Testis (tissue), 5 donors: ENCODE data around the gene NMBR. TPM values are rescaled to one million over a fixed set of nuclear protein-coding genes. Genes with fewer than 3 reads are reported as not detected.

Source experiments
- DNase-seq: peaks from one replicate; pipeline ENCODE4 v3.0.0-alpha.2; 2019
- H3K27ac ChIP-seq, 2 donors: fragments of 200-600 bp; sonication (generic); one replicate each; pipeline ENCODE4 v1.5.1; 2019
- H3K27me3 ChIP-seq: fragments of 200-600 bp; sonication (generic); one replicate; pipeline ENCODE4 v1.5.1; 2019
- H3K36me3 ChIP-seq: fragments of 200-600 bp; sonication (generic); one replicate; pipeline ENCODE4 v1.5.1; 2017; ENCODE audit warnings: low read depth; ENCODE audit errors: missing control alignments
- H3K4me1 ChIP-seq: fragments of 200-600 bp; sonication (generic); one replicate; pipeline ENCODE4 v1.5.1; 2019
- H3K4me3 ChIP-seq, 2 donors: fragments of 200-600 bp; sonication (generic); one replicate each; pipeline ENCODE4 v1.5.1; 2017 to 2019
- H3K9me3 ChIP-seq: fragments of 200-600 bp; sonication (generic); one replicate; pipeline ENCODE4 v1.5.1; 2017
- CTCF ChIP-seq, 3 experiments: fragments of 450-650 bp in 2 of 3; fragments of 200-600 bp in 1 of 3; sonication (generic) in 1 of 3; IDR thresholded peaks; one replicate each; pipeline ENCODE4 v1.5.1; 2016 to 2019; ENCODE audit warnings: antibody characterized with exemption in 3 of 3, mild to moderate bottlenecking in 2 of 3, moderate library complexity in 1 of 3
- POLR2A ChIP-seq: fragments of 450-650 bp; IDR thresholded peaks from one replicate; pipeline ENCODE4 v1.6.1; 2017; ENCODE audit warnings: antibody characterized with exemption, mild to moderate bottlenecking, moderate library complexity
- WGBS, 2 donors: methylation state at CpG; one replicate each; pipeline ENCODE4 v1.1.5; 2018; 5-methylcytosine and 5-hydroxymethylcytosine counted together
- intact Hi-C: fragments of 100-400 bp; cut with DNase I; formaldehyde crosslinking; loops from one replicate; pipeline ENCODE4 v1.15.1; 2023; ENCODE audit warnings: low total_unique reads
- long read RNA-seq, 2 donors: transcript quantifications; one replicate each; lab custom pipeline, GENCODE V29; 2026
- polyA plus RNA-seq: library from polyadenylated mRNA; stranded (reverse); fragments of 350-450 nt; fragmentation: Illumina TruSeq; extraction: RNeasy Lipid Tissue Mini Kit (QIAGEN cat#74804); gene quantifications from one replicate; pipeline ENCODE4 v1.2.3, GENCODE V29; 2014; ENCODE audit warnings: low read depth, low replicate concordance; ENCODE audit not compliant: insufficient read depth
- total RNA-seq, 2 donors: library from RNA; depleted of rRNA; stranded (reverse); fragments of >200 nt; gene quantifications; one replicate each; pipeline ENCODE4 v1.2.3, GENCODE V29; 2016

The NMBR gene
- total RNA-seq (1 to 10 TPM; 1.6 to 2.2 TPM), polyA plus RNA-seq (3.5 TPM)
- long read RNA-seq, donor 1, result 0 reads
- long read RNA-seq, donor 2, result 0 reads

- peak; percentile 98 for DNase-seq
- Histone ChIP-seq H3K9me3 (no peaks in the 10 kb centered on the region), H3K27me3 (no peaks in the 10 kb centered on the region), H3K4me1 (peaks cover 12% of the 10 kb centered on the region), H3K4me3 (peak within 1 kb of the TSS; percentile 81 to 88), H3K27ac (peak within 1 kb of the TSS in 1 of 2 donors; percentile 51), H3K36me3 (no peaks in the 10 kb centered on the region)
- WGBS, 2 donors, result 1% methylated on average over 17 to 38 of the region's 38 CpGs
- intact Hi-C loops, result no loop called here
- TF ChIP-seq POLR2A (no peak), CTCF (IDR thresholded peaks at IDR 0.05) (peak; percentile 84 to 95 (median 94))
These were observed at the start of gene NMBR, which contains the start of gene VTA1 for GRCh38 chr6:142146828-142147662. Gene NMBR, minus strand, starts transcription at chr6:142147122. Its CDS starts 58,464 bp downstream, at chr6:142088658. Gene VTA1, plus strand, starts transcription at chr6:142147263. Its CDS starts 25 bp downstream, at chr6:142147288.

- Histone ChIP-seq H3K9me3 (no peaks in the 10 kb centered on the region), H3K4me1 (no peaks in the 10 kb centered on the region), H3K27ac (no peak overlapping the region), H3K27me3 (no peaks in the 10 kb centered on the region), H3K36me3 (no peaks in the 10 kb centered on the region), H3K4me3 (no peak overlapping the region)
- intact Hi-C loops, result no loop called here
- WGBS, 2 donors, result 95 to 96% methylated on average over 4 of the region's 4 CpGs
- TF ChIP-seq CTCF (IDR thresholded peaks at IDR 0.05) (no peak), POLR2A (no peak)
- DNase-seq, result no peak
These were observed 49.1 kb upstream of the NMBR start for GRCh38 chr6:142195862-142196541.

GRCh38 chr6:142193621-142194020 is 46.7 kb upstream of the NMBR start:
- no peak overlapping the region for H3K27ac ChIP-seq
- no peak for DNase-seq

GRCh38 chr6:142192343-142192742 is 45.4 kb upstream of the NMBR start:
- DNase-seq, result no peak
- Histone ChIP-seq H3K9me3 (no peaks in the 10 kb centered on the region), H3K4me1 (no peaks in the 10 kb centered on the region), H3K27me3 (no peaks in the 10 kb centered on the region), H3K27ac (no peak overlapping the region), H3K36me3 (no peaks in the 10 kb centered on the region), H3K4me3 (no peak overlapping the region)
- intact Hi-C loops, result no loop called here
- 93 to 94% methylated on average over 1 of the region's 1 CpG for WGBS, 2 donors
- TF ChIP-seq CTCF (IDR thresholded peaks at IDR 0.05) (no peak), POLR2A (no peak)

More at GRCh38 chr6:142193621-142194020, 46.7 kb upstream of the NMBR start:
- no peak for TF ChIP-seq CTCF (IDR thresholded peaks at IDR 0.05)
- TF ChIP-seq POLR2A, result no peak
- no peaks in the 10 kb centered on the region for H3K27me3 ChIP-seq
- intact Hi-C loops, result no loop called here
- H3K9me3 ChIP-seq, result no peaks in the 10 kb centered on the region
- no peaks in the 10 kb centered on the region for H3K4me1 ChIP-seq
- no peak overlapping the region for H3K4me3 ChIP-seq
- H3K36me3 ChIP-seq, result no peaks in the 10 kb centered on the region
